ENCODE results near the gene WWP2.

- no peak for TF ChIP-seq CTCF (IDR thresholded peaks at IDR 0.05)
- no peak for TF ChIP-seq EZH2phosphoT487 (IDR thresholded peaks at IDR 0.05)
These were observed 49.1 kb upstream of the WWP2 start for GRCh38 chr16:69712914-69713581.
